ENCODE measurements around the gene RCAN3.
A peak's percentile ranks its signal among the peaks of the same experiment; 100 is the strongest.

The RCAN3 gene

GRCh38 chr1:24551960-24552571 lies 49.4 kb downstream of the RCAN3 start:
- DNase-seq = no peak

DNA sequence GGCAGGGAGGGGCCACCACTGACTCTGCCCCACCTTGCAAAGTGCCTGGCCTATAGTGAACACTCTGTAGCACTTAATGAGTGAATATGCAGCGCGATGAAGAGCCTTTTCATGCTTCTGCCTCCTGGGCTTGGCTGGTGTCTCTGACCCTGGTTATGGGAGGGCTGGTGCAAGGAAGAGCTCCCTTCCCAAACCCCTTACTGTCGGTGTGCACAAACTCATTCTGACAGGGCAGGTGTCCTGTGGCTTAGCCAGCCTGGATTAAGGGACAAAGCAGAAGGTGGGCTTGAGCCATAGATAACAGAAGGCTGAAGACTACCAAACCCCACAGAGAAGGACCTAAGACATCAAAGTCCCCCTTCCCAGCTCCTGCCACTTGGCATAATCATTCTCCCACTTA lies 51.3 kb downstream of the RCAN3 start:
- DNase-seq = no peak

GRCh38 chr1:24554714-24555113 lies 52.1 kb downstream of the RCAN3 start:
- DNase-seq = no peak

GRCh38 chr1:24555591-24556413 lies 53.2 kb downstream of the RCAN3 start, which contains the start of gene NCMAP:
Gene NCMAP, plus strand, starts transcription at chr1:24556087. Its CDS starts 39,344 bp downstream, at chr1:24595431.
- no peak for DNase-seq

DNA sequence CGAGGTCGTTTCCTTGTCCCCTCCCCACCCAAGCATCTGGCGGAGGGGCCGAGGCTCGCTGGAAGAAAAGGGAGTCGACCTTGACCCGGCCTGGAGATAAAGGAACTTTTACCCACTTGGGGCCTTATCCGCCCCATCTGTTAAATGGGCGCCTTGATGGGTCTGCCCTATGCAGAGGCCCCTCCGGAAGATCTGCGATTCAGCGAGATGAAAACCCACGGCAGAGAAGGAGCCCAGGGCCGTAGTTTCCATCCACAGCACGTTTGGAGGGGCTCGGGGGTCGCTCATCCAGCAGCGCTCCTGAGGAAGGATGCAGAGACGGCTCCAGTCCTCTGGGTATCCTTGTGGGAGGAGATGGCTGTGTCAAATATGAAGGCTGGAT lies 53.8 kb downstream of the RCAN3 start:
- no peak for DNase-seq

DNA sequence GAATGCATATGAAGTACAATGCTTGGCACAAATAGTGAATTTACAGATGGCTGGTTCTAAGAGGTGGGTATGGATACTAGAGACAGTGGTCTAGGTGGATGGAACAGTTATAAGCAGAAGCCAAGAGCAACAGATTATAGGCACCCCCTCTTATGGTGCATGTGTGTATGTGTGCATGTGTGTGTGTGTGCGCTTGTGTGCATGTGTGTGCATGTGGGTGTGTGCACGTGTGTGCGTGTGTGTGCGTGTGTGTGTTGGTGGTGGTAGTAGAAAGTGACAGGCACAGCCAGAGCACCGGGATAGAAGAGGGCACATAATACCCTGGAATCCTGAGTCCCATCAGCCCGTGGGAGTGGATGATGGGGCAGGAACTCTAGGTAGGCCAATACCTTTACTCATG lies 54.6 kb downstream of the RCAN3 start:
- DNase-seq = no peak

GRCh38 chr1:24557711-24558131 lies 55.1 kb downstream of the RCAN3 start:
- no peak for DNase-seq

GRCh38 chr1:24558455-24558854 lies 55.8 kb downstream of the RCAN3 start:
- DNase-seq = no peak

DNA sequence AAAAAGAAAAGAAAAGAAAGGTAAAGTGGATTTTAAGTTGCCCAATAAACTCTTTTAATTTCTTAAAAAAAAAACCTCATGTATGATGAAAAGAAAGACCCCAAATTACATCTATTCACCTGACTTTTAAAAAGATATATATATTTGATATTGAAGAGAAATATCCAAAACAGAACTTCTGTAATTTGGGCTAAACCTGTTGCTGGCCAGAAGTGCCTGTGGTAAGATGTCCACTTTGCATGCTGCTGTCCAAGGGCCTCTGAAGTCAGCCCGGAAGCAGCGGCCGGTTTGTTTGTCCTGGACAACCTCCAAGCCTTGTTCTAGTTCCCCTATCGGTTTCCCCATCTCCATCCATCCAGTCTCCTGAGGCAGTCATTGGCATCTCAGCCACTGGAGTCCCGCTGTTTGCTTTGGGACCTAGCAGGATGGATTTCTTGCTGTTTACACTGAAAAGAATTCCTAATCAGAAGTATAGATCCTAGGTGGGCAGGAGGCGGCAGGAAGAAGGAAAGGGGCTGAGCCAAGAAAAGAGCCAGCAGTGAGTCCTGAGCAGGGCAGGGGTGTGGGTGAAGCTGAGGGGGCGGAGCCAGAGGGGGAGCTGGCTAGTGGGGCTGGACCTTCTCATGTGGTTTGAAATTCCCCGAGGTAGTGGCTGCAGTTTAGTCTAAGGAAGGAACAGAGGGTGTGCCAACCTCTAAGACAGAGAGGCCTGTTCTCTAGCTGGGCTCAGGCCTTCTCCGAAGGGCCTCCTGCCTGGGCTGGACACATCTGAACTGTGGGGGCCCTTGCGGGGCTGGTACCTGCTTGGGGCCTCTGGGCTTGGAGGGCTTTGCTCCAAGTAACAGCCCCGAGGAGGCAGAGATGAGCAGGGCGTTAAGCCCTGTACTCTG lies 56.5 kb downstream of the RCAN3 start:
- DNase-seq = no peak

GRCh38 chr1:24560361-24560760 lies 57.7 kb downstream of the RCAN3 start:
- DNase-seq = no peak

DNA sequence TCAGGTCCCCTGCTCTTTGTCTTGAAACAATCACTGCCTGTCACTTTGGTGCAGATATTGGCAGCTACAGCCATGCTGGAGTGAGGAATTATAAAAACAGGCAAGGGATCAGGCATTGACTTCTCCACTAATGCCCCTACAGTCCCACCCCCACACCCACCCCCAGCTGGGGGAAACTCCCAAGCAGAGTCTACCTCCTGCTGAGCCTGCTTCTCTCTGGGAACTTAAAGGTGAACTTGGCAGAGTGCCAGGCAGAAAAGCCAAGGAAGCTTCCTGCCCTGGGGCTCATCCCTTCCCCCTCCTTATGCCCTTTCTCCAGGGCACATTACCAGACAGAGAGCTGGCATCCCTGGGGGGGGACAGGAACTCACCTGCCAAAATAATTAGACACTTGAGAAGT lies 60.0 kb downstream of the RCAN3 start:
- DNase-seq = peak; percentile 28 to 43

DNA sequence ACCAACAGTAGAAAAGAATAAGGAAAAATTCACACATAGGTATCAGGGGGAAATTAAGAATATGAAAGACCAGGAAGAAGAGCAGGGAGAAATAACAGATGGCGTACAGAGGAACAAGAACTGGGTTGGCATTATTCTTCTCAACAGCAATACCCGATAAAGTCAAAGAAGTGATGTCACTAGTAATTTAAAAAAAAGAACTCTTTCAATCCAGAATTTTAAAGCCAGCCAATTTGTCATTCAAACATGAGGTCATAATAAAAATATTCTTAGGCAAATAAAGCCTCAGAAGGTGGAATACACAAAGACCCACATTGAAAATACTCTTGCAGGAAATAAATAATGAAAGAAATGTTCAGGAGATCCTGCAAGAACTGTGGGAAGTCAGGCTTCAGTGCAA lies 62.1 kb downstream of the RCAN3 start:
- no peak for DNase-seq

DNA sequence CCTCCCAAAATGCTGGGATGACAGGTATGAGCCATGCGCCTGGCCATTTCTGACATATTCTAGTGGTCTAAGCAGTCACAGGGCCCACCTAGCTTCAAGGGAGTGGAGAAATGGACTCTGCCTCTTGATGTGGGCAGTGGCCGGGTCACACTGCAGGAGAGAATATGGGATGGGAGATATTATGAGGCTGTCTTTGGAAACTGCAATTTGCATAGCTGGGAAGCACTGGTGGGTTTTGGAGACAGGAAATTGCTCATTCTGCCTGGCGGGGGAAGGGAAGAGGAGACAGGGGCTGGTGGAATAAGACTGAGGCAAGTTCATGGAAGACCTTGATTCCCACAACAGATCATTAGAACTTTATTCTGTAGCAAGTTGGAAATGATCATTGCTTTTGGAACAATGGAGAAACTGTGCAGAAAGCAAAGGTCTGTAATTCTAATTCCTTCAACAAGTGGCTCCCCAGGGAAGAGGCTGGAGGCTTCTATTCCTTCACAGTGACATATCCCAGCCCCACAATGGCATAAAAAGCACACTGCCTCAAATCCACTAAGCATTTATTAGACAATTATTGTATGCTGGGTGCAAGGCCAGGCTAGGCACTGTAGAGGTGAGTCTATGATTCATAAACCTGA lies 63.7 kb downstream of the RCAN3 start:
- no peak for DNase-seq

- DNase-seq = no peak
These were observed 65.3 kb downstream of the RCAN3 start for GRCh38 chr1:24567792-24568388.

DNA sequence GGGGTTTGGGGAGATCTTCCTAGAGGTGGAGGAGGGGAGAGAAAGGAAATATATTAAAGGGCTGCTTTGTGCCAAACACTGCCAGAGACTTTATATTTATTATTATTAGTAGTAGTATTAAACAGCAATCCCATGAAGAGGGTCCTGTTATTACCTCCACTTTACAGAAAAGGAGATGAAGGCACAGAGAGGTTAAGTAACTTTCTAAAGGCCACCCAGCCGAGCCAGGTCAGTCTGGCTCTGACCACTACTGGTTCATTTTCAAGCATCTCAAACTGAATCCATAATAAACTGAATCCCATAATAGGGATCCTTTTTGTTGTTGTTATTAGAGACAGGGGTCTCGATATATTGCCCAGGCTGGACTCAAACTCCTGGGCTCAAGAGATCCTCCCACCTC lies 65.8 kb downstream of the RCAN3 start:
- DNase-seq = no peak

DNA sequence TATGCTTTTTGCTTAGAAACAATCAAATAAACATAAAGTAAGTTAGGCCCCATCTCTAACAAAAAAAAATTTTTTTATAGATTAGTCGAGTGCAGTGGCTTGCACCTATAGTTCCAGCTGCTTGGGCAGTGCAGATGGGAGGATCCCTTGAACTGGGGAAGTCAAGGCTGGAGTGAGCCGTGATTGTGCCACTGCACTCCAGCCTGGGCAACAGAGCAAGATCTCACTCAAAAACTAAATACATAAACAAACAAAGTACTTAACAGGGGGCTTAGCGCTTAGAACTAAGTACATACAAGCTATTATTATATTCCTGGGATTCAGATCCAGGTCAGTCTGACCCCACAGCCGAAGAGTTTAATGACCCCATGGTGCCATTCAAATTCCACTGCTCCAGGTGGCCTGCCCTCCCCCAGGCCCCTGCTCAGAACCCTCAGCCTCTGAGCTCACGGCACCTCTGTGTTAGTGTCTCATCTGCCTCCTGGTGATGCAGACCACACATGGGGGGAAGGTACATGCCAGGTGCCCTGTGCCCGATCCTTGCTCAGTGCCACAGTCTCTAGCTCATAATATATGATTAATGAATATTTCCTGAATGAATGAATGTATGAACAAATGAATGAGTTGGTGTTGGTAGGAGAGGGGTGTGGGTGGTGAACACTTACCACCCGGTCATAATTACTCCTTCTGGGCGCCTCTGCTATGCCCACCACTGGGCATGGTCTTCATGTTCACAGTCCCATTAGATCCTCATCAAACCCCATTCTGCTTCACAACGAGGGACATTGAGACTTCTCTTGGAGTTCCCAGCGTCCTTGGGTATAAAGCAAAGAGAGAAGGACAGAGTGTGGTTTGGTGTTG lies 67.9 kb downstream of the RCAN3 start:
- DNase-seq = no peak

DNA sequence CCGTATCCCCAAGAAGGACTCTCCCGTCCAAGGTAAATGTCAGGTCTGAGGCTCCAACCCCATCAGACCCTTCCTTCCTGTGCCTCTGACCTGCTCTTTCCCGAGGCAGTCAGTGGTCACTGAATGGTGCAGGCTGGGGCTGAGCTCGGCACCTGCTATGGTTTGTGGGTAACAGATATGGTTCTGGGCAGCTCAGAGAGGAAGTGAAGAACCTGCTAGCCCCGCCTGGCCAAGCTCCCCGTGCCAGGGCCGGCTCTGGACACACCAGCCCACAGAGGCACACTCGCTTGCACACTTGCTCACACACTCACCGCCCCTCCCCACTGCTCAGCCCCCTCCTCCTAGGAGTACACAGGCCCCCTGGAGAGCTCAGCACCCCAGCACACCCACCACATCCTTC lies 69.7 kb downstream of the RCAN3 start:
- DNase-seq = no peak

- DNase-seq = no peak
These were observed 73.4 kb downstream of the RCAN3 start for GRCh38 chr1:24575905-24576587.

GRCh38 chr1:24578846-24579245 lies 76.2 kb downstream of the RCAN3 start:
- no peak for DNase-seq

DNA sequence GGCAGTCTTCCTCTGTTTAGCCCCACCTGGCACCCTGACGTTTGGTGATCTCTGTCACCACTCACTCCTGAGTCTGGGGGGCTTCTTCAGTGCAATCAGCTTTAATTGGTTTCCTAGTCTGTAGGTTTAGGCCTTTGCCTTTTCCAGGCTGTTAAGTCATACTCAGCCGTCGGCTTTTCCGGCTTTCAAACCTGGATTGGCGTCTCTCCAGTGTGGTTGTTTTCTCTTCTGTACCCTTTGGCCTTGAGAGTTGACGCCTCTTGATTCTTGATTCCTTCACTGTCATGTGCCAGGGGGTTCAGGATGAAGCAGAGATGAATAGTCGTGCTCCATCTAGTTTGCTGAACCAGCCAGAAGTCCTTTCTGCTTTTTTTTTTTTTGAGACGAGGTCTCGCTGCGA lies 78.1 kb downstream of the RCAN3 start:
- no peak for DNase-seq

DNA sequence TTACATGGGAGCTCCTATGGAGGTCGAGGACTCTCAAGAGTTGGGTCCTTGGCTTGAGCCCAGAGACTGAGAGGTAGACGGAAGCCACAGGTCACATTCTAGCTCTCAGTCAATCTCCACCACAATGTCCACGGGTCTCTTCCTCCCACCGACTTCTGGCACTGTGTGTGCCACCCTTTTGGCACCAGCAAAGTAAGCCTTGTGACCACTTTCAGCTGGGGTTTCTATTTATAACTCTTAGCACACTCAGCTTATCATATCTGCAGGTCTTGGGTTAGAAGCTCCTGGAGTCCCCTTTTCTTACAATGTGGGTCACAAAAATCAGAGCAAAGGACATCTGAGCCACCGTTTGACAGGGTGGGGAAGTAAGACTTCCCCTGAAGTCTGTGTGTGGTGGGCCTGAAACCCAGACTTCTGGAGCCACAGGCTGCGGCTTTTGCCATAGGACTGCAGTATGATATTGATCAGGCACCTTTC lies 81.6 kb downstream of the RCAN3 start:
- DNase-seq = no peak

Data from NCI-H187 (cell line).